Upper lobe of right lung (tissue), 1 donor: ENCODE data around the gene RNF113B. TPM values are rescaled to one million over a fixed set of nuclear protein-coding genes. Genes with fewer than 3 reads are reported as not detected.

Experiments
- ATAC-seq: fragments of 200-7000 bp; cut with Tn5 transposase; one replicate; pipeline ENCODE4 v1.9.1; 2020; ENCODE audit warnings: mild to moderate bottlenecking, moderate library complexity
- DNase-seq: peaks from one replicate; pipeline ENCODE4 v3.0.0-alpha.2; 2020
- H3K27ac ChIP-seq: fragments of 200-600 bp; one replicate; pipeline ENCODE4 v1.8.0; 2022
- H3K27me3 ChIP-seq: fragments of 200-600 bp; one replicate; pipeline ENCODE4 v1.8.0; 2022; ENCODE audit warnings: mild to moderate bottlenecking
- H3K36me3 ChIP-seq: fragments of 200-600 bp; one replicate; pipeline ENCODE4 v1.8.0; 2022
- H3K4me1 ChIP-seq: fragments of 200-600 bp; one replicate; pipeline ENCODE4 v1.8.0; 2022
- H3K4me3 ChIP-seq: fragments of 200-600 bp; one replicate; pipeline ENCODE4 v1.8.0; 2022; ENCODE audit warnings: mild to moderate bottlenecking
- H3K9me3 ChIP-seq: fragments of 200-600 bp; one replicate; pipeline ENCODE4 v1.8.0; 2022
- intact Hi-C: fragments of 100-400 bp; cut with DNase I; formaldehyde crosslinking; loops from one replicate; pipeline ENCODE4 v1.11.0; 2022
- total RNA-seq: library from RNA; stranded (reverse); fragmentation: NEBNext Ultra II Directional; extraction: Animal tissue kit (Norgen Biotek cat#: 25700); gene quantifications from one replicate; pipeline ENCODE4 v1.2.1, GENCODE V29; 2021
- TF ChIP-seq, protein P1 (sequence below): fragments of 200-600 bp; IDR thresholded peaks from one replicate; pipeline ENCODE4 v1.8.0; 2022; ENCODE audit warnings: antibody characterized with exemption
- donor health status: DM: no; HTN: yes; CAD: no; lungs with severe emphysema.

The RNF113B gene
- total RNA-seq, 1 donor from 2014 or later, result not detected

DNA sequence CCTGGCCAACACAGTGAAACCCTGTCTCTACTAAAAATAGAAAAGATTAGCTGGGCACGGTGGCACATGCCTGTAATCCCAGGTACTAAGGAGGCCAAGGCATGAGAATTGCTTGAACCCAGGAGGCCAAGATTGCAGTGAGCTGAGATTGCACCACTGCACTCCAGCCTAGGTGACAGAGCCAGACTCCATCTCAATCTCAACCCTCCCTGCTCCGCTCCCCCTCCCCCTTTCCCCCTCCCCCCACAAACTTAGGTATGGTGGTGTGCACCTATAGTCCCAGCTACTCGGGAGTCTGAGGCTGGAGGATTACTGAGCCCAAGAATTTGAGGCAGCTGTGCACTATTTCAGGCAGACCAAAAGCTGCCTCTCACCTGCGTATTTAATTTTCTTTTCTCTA, 21.6 kb upstream of the RNF113B start:
- peaks cover 4% of the 10 kb centered on the region for H3K4me1 ChIP-seq
- no peaks in the 10 kb centered on the region for H3K27me3 ChIP-seq
- ATAC-seq, result no peak
- TF ChIP-seq, protein P1, sequence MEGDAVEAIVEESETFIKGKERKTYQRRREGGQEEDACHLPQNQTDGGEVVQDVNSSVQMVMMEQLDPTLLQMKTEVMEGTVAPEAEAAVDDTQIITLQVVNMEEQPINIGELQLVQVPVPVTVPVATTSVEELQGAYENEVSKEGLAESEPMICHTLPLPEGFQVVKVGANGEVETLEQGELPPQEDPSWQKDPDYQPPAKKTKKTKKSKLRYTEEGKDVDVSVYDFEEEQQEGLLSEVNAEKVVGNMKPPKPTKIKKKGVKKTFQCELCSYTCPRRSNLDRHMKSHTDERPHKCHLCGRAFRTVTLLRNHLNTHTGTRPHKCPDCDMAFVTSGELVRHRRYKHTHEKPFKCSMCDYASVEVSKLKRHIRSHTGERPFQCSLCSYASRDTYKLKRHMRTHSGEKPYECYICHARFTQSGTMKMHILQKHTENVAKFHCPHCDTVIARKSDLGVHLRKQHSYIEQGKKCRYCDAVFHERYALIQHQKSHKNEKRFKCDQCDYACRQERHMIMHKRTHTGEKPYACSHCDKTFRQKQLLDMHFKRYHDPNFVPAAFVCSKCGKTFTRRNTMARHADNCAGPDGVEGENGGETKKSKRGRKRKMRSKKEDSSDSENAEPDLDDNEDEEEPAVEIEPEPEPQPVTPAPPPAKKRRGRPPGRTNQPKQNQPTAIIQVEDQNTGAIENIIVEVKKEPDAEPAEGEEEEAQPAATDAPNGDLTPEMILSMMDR, result no peak
- H3K27ac ChIP-seq, result no peak overlapping the region
- no peak for DNase-seq
- H3K9me3 ChIP-seq, result no peaks in the 10 kb centered on the region
- H3K36me3 ChIP-seq, result no peaks in the 10 kb centered on the region
- no peak overlapping the region for H3K4me3 ChIP-seq
- intact Hi-C loops, result no loop called here

DNA sequence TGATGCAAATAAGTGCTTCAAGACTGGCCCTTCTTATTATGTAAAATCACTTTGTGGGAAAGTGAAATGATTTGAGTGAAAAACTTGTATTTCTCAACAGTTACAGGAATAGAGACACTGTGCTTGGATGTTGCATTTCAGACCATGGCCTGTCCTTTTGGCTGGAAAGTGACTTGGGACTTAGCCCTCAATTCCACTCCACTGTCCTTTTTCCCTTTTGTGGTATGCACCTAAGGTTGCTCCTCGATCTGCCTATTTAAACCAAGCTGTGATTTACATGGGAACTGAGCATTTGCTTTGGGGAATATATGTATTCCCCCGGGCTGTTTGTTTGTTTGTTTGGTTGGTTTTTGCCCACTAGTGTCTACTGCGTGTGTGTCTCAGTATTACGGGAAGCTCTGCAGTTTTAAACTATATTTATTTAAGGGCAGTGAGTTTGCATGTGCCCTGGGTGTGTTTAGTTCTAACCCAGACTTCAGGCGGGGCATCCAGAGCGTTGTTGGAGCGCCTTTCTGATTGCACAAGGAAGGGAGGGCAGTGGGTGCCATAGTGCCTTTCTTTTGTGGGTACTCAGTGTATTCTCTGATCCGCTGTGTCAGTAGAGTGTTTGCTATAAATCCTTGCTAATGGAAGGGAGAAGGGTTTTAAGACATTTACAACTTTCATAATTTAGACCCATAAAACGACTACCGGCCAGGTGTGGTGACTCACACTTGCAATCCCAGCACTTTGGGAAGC, 18.2 kb upstream of the RNF113B start:
- intact Hi-C loops, result no loop called here
- Histone ChIP-seq H3K9me3 (no peaks in the 10 kb centered on the region), H3K27me3 (no peaks in the 10 kb centered on the region), H3K4me1 (peaks cover 9% of the 10 kb centered on the region), H3K4me3 (no peak overlapping the region), H3K27ac (no peak overlapping the region), H3K36me3 (no peaks in the 10 kb centered on the region)
- TF ChIP-seq, protein P1, result no peak
- no peak for DNase-seq
- no peak for ATAC-seq

DNA sequence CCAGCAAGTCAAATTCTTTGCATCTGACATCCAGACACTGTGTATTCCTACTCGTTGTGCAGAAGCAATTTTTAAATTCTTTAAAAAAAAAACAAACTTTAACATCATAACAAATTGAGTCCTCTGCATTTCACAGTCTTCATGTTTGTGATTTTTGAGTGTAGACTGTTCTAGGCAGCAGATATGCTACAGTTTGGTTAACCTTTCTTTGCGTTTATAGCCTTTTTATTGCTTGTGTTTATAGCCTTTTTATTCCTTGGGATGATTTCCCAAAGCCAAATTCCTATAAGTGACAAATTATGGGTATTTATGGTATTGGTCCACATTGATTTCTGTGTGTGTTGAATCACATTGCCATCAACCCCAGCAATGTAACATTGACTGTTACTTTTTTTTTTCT, 14.9 kb upstream of the RNF113B start:
- no peaks in the 10 kb centered on the region for H3K36me3 ChIP-seq
- ATAC-seq (no peak), DNase-seq (no peak)
- peaks cover 14% of the 10 kb centered on the region for H3K4me1 ChIP-seq
- TF ChIP-seq, protein P1, result no peak
- H3K27ac ChIP-seq, result no peak overlapping the region
- intact Hi-C loops, result no loop called here
- H3K9me3 ChIP-seq, result no peaks in the 10 kb centered on the region
- no peaks in the 10 kb centered on the region for H3K27me3 ChIP-seq
- no peak overlapping the region for H3K4me3 ChIP-seq

DNA sequence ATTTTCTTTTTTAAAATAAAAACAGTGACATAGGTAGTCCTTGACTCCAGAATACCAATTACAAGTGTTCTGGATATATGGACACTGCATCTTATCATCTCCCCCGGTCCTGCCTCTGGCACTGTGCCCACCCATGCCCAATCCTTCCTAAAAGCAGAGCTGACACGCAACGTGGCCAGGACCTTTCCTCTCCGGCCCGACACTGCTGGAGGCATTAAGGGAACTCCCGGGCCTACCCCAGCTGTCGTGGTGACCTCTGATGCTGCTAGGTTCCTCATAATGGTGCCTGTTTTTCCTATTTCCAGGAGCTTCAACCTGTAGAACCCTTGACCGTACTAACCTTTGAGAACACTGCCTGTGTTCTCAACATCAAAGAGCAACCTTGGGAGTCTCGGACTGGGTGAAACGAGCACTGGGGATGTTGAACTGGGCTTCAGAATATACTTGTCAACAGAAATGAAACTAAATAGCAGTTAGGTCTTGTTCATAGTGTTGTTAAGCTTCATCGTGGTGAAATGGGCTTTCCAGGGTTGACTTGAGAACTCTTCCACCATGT, 13.9 kb upstream of the RNF113B start:
- peaks cover 14% of the 10 kb centered on the region for H3K4me1 ChIP-seq
- TF ChIP-seq, protein P1, result no peak
- ATAC-seq (no peak), DNase-seq (no peak)
- H3K27me3 ChIP-seq, result no peaks in the 10 kb centered on the region
- intact Hi-C loops, result no loop called here
- no peaks in the 10 kb centered on the region for H3K9me3 ChIP-seq
- no peak overlapping the region for H3K4me3 ChIP-seq
- H3K27ac ChIP-seq, result no peak overlapping the region
- H3K36me3 ChIP-seq, result no peaks in the 10 kb centered on the region

DNA sequence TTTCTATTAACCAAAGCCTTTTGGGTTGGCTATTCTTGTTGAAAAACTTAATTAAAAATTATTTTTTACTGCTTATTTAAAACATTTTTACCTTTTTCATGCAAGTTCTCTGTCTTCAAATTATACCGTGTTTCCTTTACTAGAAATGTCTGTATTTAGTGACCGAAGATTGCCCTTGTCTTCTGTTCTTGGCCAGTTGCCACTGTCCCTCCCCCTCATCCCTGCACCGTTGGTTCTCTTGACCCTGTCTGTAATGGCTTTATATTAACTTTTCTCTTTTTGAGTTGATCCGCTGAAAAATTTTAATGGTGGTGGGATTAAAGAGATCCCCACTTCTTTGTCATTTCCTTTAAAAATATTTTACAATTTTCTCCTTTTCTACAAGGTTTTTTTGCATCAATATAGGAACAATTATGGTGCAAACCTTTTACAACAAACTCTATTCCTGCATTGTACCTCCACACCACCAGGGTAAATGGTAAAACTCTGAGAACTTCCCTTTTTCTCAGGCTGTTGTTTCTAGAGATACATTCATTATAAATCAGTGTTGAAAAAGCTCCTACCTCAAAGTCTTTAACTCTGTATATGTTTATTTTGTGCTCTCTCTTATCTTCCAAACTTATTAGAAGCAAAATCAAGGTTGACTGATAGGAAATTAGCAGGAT, 12.9 kb upstream of the RNF113B start:
- intact Hi-C loops, result no loop called here
- DNase-seq, result no peak
- TF ChIP-seq, protein P1, result no peak
- no peaks in the 10 kb centered on the region for H3K9me3 ChIP-seq
- H3K36me3 ChIP-seq, result no peaks in the 10 kb centered on the region
- H3K27me3 ChIP-seq, result no peaks in the 10 kb centered on the region
- H3K4me1 ChIP-seq, result peaks cover 14% of the 10 kb centered on the region
- H3K27ac ChIP-seq, result no peak overlapping the region
- no peak overlapping the region for H3K4me3 ChIP-seq
- ATAC-seq, result no peak
